Upper lobe of left lung (tissue), 4 donors: ENCODE results near the gene STT3B.

Experiments
- POLR2AphosphoS5 ChIP-seq, 2 donors: sonication (generic); formaldehyde crosslinking; IDR thresholded peaks; one replicate each; pipeline ENCODE4 v1.5.1; 2017; ENCODE audit warnings: antibody characterized with exemption in 2 of 2
- TF ChIP-seq, protein P1 (sequence below), 6 experiments: fragments of 450-650 bp in 4 of 6; fragments of 200-600 bp in 2 of 6; sonication (generic) in 2 of 6; IDR thresholded peaks; one replicate each; pipeline ENCODE4 v1.5.1; 2016 to 2019; ENCODE audit warnings: antibody characterized with exemption in 6 of 6

DNA sequence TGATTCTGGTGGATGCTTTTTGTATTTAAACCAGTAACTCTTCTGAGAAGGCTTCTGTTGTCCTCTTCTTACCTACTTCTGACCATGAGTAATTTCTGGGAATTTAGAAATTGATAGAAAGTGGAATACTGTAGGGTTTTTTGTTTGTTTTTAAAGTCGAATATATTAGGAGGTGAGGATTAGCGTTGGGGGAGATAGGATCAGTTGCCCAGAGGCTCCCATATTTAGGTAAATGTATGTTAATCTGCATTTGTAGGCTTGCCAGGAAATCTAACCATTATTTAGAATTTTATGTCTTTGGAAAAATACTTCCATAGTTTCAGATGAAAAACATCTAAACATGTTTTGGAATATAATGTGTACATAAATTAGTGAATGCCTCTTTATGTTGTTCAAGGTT lies 6.1 kb downstream of the STT3B start:
- TF ChIP-seq, protein P1, sequence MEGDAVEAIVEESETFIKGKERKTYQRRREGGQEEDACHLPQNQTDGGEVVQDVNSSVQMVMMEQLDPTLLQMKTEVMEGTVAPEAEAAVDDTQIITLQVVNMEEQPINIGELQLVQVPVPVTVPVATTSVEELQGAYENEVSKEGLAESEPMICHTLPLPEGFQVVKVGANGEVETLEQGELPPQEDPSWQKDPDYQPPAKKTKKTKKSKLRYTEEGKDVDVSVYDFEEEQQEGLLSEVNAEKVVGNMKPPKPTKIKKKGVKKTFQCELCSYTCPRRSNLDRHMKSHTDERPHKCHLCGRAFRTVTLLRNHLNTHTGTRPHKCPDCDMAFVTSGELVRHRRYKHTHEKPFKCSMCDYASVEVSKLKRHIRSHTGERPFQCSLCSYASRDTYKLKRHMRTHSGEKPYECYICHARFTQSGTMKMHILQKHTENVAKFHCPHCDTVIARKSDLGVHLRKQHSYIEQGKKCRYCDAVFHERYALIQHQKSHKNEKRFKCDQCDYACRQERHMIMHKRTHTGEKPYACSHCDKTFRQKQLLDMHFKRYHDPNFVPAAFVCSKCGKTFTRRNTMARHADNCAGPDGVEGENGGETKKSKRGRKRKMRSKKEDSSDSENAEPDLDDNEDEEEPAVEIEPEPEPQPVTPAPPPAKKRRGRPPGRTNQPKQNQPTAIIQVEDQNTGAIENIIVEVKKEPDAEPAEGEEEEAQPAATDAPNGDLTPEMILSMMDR (IDR thresholded peaks at IDR 0.05): no peak
- no peak for TF ChIP-seq POLR2AphosphoS5 (IDR thresholded peaks at IDR 0.05)
